Activated naive CD4-positive, alpha-beta T cell treated with anti-CD3 and anti-CD28 coated beads for 36 hours (primary cell): ENCODE data around the gene PORCN. TPM values are rescaled to one million over a fixed set of nuclear protein-coding genes. Genes with fewer than 3 reads are reported as not detected.

Experiments
- CTCF ChIA-PET: fragments of 350-600 bp; sonication (Branson Sonifier 250); formaldehyde crosslinking; loops from one replicate; lab custom pipeline; 2021; ENCODE audit warnings: antibody characterized with exemption; lab: Charles Lee
- DNase-seq: peaks from one replicate; pipeline ENCODE4 v3.0.0-alpha.2; 2020
- H3K27ac Mint-ChIP-seq: one replicate; pipeline ENCODE4 v1.8.0; 2021; ENCODE audit warnings: mild to moderate bottlenecking, mixed read lengths
- H3K27me3 Mint-ChIP-seq: one replicate; pipeline ENCODE4 v1.8.0; 2021; ENCODE audit warnings: low read depth, mixed read lengths
- H3K36me3 Mint-ChIP-seq: one replicate; pipeline ENCODE4 v1.8.0; 2021; ENCODE audit warnings: low read depth, mixed read lengths
- H3K4me1 Mint-ChIP-seq: one replicate; pipeline ENCODE4 v1.8.0; 2021; ENCODE audit warnings: low read depth, mixed read lengths
- H3K4me3 Mint-ChIP-seq: one replicate; pipeline ENCODE4 v1.8.0; 2021; ENCODE audit warnings: mild to moderate bottlenecking, moderate library complexity, mixed read lengths
- H3K9me3 Mint-ChIP-seq: one replicate; pipeline ENCODE4 v1.8.0; 2021; ENCODE audit warnings: mixed read lengths
- intact Hi-C: fragments of 100-400 bp; cut with micrococcal nuclease; formaldehyde crosslinking; loops from one replicate; pipeline ENCODE4 v1.15.1; 2023
- total RNA-seq, 2 experiments: library from RNA; stranded (reverse); gene quantifications; one replicate each; pipeline ENCODE4 v1.2.3, GENCODE V29; 2021

PORCN gene
- total RNA-seq, 2 experiments from 2014 or later, result 5.2 to 5.6 TPM

GRCh38 chrX:48497871-48498270 is 10.9 kb upstream of the PORCN start:
- no peaks in the 10 kb centered on the region for H3K9me3 Mint-ChIP-seq
- no peak overlapping the region for H3K4me3 Mint-ChIP-seq
- CTCF ChIA-PET, result no interaction called here
- no peaks in the 10 kb centered on the region for H3K27me3 Mint-ChIP-seq
- H3K27ac Mint-ChIP-seq, result no peak overlapping the region
- H3K4me1 Mint-ChIP-seq, result no peaks in the 10 kb centered on the region
- no peaks in the 10 kb centered on the region for H3K36me3 Mint-ChIP-seq
- intact Hi-C loops, result no loop called here
- no peak for DNase-seq

GRCh38 chrX:48498374-48498809 is 10.4 kb upstream of the PORCN start:
- no peak overlapping the region for H3K4me3 Mint-ChIP-seq
- H3K27ac Mint-ChIP-seq, result no peak overlapping the region
- no peaks in the 10 kb centered on the region for H3K36me3 Mint-ChIP-seq
- no peaks in the 10 kb centered on the region for H3K9me3 Mint-ChIP-seq
- no peaks in the 10 kb centered on the region for H3K27me3 Mint-ChIP-seq
- CTCF ChIA-PET, result no interaction called here
- intact Hi-C loops, result no loop called here
- H3K4me1 Mint-ChIP-seq, result no peaks in the 10 kb centered on the region
- DNase-seq, result no peak

- H3K9me3 Mint-ChIP-seq, result no peaks in the 10 kb centered on the region
- H3K27me3 Mint-ChIP-seq, result no peaks in the 10 kb centered on the region
- H3K36me3 Mint-ChIP-seq, result no peaks in the 10 kb centered on the region
- no peak overlapping the region for H3K27ac Mint-ChIP-seq
- peaks cover 5% of the 10 kb centered on the region for H3K4me1 Mint-ChIP-seq
- DNase-seq, result no peak
- no peak overlapping the region for H3K4me3 Mint-ChIP-seq
- CTCF ChIA-PET, result no interaction called here
- intact Hi-C loops, result no loop called here
Observed at GRCh38 chrX:48504261-48504660, 4.5 kb upstream of the PORCN start.

- intact Hi-C loops, result no loop called here
- H3K9me3 Mint-ChIP-seq, result no peaks in the 10 kb centered on the region
- CTCF ChIA-PET, result no interaction called here
- no peaks in the 10 kb centered on the region for H3K36me3 Mint-ChIP-seq
- DNase-seq, result no peak
- H3K4me1 Mint-ChIP-seq, result peaks cover 13% of the 10 kb centered on the region
- H3K4me3 Mint-ChIP-seq, result no peak overlapping the region
- no peak overlapping the region for H3K27ac Mint-ChIP-seq
- H3K27me3 Mint-ChIP-seq, result no peaks in the 10 kb centered on the region
Observed at GRCh38 chrX:48505481-48505880, 3.3 kb upstream of the PORCN start.

- Mint-ChIP-seq H3K4me3 (no peak overlapping the region), H3K27me3 (no peaks in the 10 kb centered on the region), H3K36me3 (no peaks in the 10 kb centered on the region), H3K27ac (no peak overlapping the region), H3K4me1 (peaks cover 13% of the 10 kb centered on the region), H3K9me3 (no peaks in the 10 kb centered on the region)
- DNase-seq, result no peak
- CTCF ChIA-PET, result no interaction called here
- intact Hi-C loops, result no loop called here
Observed at GRCh38 chrX:48507246-48507645, 1.5 kb upstream of the PORCN start.

- H3K4me3 Mint-ChIP-seq, result peak overlapping the region; percentile 78
- intact Hi-C loops, result no loop called here
- no peaks in the 10 kb centered on the region for H3K9me3 Mint-ChIP-seq
- H3K27ac Mint-ChIP-seq, result peak overlapping the region; percentile 66
- peak; percentile 13 for DNase-seq
- no peaks in the 10 kb centered on the region for H3K27me3 Mint-ChIP-seq
- no peaks in the 10 kb centered on the region for H3K36me3 Mint-ChIP-seq
- H3K4me1 Mint-ChIP-seq, result peaks cover 13% of the 10 kb centered on the region
- CTCF ChIA-PET, result no interaction called here
Observed at GRCh38 chrX:48509245-48509590, 426 bp downstream of the PORCN start.

- intact Hi-C loops, result loop anchor here (5.0 kb wide), 1 partner anchor 427 kb away; no protein-coding TSS in a partner anchor
- Mint-ChIP-seq H3K4me3 (peak overlapping the region; percentile 78), H3K9me3 (no peaks in the 10 kb centered on the region), H3K27me3 (no peaks in the 10 kb centered on the region), H3K36me3 (no peaks in the 10 kb centered on the region), H3K27ac (peak overlapping the region; percentile 66), H3K4me1 (peaks cover 13% of the 10 kb centered on the region)
- CTCF ChIA-PET, result no interaction called here
- no peak for DNase-seq
Observed at GRCh38 chrX:48509619-48510018, 827 bp downstream of the PORCN start.

GRCh38 chrX:48511560-48511959 is 2.8 kb downstream of the PORCN start:
- no peak overlapping the region for H3K4me3 Mint-ChIP-seq
- intact Hi-C loops, result loop anchor here (5.0 kb wide), 1 partner anchor 429 kb away; no protein-coding TSS in a partner anchor

GRCh38 chrX:48512371-48512935 is 3.7 kb downstream of the PORCN start:
- intact Hi-C loops, result loop anchor here (5.0 kb wide), 1 partner anchor 430 kb away; no protein-coding TSS in a partner anchor
- Mint-ChIP-seq H3K27ac (no peak overlapping the region), H3K4me1 (peaks cover 13% of the 10 kb centered on the region), H3K4me3 (no peak overlapping the region), H3K9me3 (no peaks in the 10 kb centered on the region), H3K36me3 (no peaks in the 10 kb centered on the region), H3K27me3 (no peaks in the 10 kb centered on the region)
- no peak for DNase-seq
- CTCF ChIA-PET, result no interaction called here

More at GRCh38 chrX:48511560-48511959, 2.8 kb downstream of the PORCN start:
- peaks cover 13% of the 10 kb centered on the region for H3K4me1 Mint-ChIP-seq
- no peak overlapping the region for H3K27ac Mint-ChIP-seq
- no peak for DNase-seq
- H3K27me3 Mint-ChIP-seq, result no peaks in the 10 kb centered on the region
- H3K9me3 Mint-ChIP-seq, result no peaks in the 10 kb centered on the region
- H3K36me3 Mint-ChIP-seq, result no peaks in the 10 kb centered on the region
- CTCF ChIA-PET, result no interaction called here

- CTCF ChIA-PET, result no interaction called here
- Mint-ChIP-seq H3K4me3 (no peak overlapping the region), H3K36me3 (no peaks in the 10 kb centered on the region), H3K27ac (no peak overlapping the region), H3K4me1 (peaks cover 8% of the 10 kb centered on the region), H3K9me3 (no peaks in the 10 kb centered on the region), H3K27me3 (no peaks in the 10 kb centered on the region)
- no peak for DNase-seq
- intact Hi-C loops, result loop anchor here (5.0 kb wide), 1 partner anchor 431 kb away; no protein-coding TSS in a partner anchor
Observed at GRCh38 chrX:48513670-48514069, 4.9 kb downstream of the PORCN start.

GRCh38 chrX:48514126-48514806 is 5.5 kb downstream of the PORCN start:
- Mint-ChIP-seq H3K9me3 (no peaks in the 10 kb centered on the region), H3K27ac (no peak overlapping the region), H3K4me1 (peaks cover 10% of the 10 kb centered on the region), H3K27me3 (no peaks in the 10 kb centered on the region), H3K4me3 (no peak overlapping the region), H3K36me3 (no peaks in the 10 kb centered on the region)
- CTCF ChIA-PET, result interaction anchor here (0.7 kb wide), 1 partner anchor 39 kb away, joined by 3 read pairs; no protein-coding TSS in a partner anchor
- intact Hi-C loops, result loop anchor here (5.0 kb wide), 1 partner anchor 432 kb away; no protein-coding TSS in a partner anchor
- no peak for DNase-seq

- intact Hi-C loops, result loop anchor here (5.0 kb wide), 1 partner anchor 433 kb away; no protein-coding TSS in a partner anchor
- DNase-seq, result no peak
- Mint-ChIP-seq H3K9me3 (no peaks in the 10 kb centered on the region), H3K36me3 (no peaks in the 10 kb centered on the region), H3K4me3 (no peak overlapping the region), H3K4me1 (peaks cover 8% of the 10 kb centered on the region), H3K27ac (no peak overlapping the region), H3K27me3 (no peaks in the 10 kb centered on the region)
- CTCF ChIA-PET, result no interaction called here
Observed at GRCh38 chrX:48514868-48515460, 6.2 kb downstream of the PORCN start.
